ENCODE data around the gene TRAPPC2B.

TRAPPC2B gene

DNA sequence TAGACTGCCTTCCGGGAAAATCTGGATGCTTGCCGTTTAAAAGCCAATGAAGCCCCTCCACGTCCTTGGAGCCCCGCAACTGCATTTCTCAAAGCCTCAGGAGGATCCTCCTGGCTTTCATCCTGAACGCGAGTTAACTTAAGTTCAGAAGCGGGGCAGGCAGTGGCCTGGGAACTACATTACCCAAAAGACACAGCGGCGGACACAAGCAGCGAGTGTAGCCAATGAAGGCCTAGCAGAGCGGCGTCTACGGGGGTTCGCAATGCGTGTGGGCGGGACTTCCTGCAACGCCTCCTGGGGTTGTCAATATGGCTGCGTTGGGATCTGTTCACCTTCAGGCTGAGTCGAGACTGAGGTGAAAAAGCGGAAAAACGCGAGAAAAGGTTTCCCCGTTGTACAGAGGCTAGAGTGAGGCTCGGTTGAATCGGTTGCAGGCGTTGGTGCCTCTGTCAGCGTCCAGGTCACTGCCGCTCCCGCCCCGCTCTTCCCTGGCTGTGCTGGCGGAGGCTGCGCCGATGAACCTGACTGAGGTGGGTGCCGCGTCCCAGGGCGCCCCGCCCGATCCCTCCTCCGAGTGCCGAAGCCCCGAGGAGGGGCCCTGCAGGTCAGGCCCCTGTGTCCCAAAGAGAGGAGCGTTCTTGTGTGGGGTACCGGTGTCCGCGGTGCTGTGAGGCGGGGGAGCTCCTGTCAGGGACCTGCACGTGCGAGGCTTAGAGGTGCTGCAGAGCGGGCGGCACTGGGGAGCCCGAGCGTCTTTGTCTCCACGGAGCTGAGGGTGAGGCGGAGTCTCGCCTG is 47.7 kb downstream of the TRAPPC2B start, which contains the start of gene ZNF17:
ZNF17 (plus strand) TSS at position 285 of the 795 bp plus-strand sequence. CDS start 2,455 bp downstream, outside the sequence.
- Histone ChIP-seq H3K36me3 (ENCODE audit: control insufficient read depth, low read depth, low read length) (no peaks in the 10 kb centered on the region), H3K4me1 (ENCODE audit: control insufficient read depth, low read depth, low read length) (no peaks in the 10 kb centered on the region), H3K27ac (ENCODE audit: low read length) (no peak within 1 kb of the TSS)

More for the DNA sequence above, 47.7 kb downstream of the TRAPPC2B start, which contains the start of gene ZNF17:
- no peaks in the 10 kb centered on the region for H3K9me3 ChIP-seq (ENCODE audit: control insufficient read depth, low read depth, low read length)
- no peaks in the 10 kb centered on the region for H3K27me3 ChIP-seq (ENCODE audit: control insufficient read depth, insufficient read depth, low read length)
- H3K9ac ChIP-seq (ENCODE audit: low read length) = peak within 1 kb of the TSS; percentile 68
- peak within 1 kb of the TSS; percentile 89 for H3K4me3 ChIP-seq (ENCODE audit: low read length)

Measured in iPS-18a (cell line).